Glomerular endothelial cell (primary cell): ENCODE data around the gene BRINP2. TPM values are rescaled to one million over a fixed set of nuclear protein-coding genes. Genes with fewer than 3 reads are reported as not detected.

Experiments used
- DNase-seq: peaks from one replicate; pipeline ENCODE4 v3.0.0-alpha.2; 2011; ENCODE audit warnings: low read depth, low spot score; ENCODE audit errors: extremely low read depth
- total RNA-seq: library from RNA; depleted of rRNA; stranded (reverse); fragments of >200 nt; gene quantifications from 2 replicates; pipeline ENCODE4 v1.2.3, GENCODE V29; 2015

BRINP2 gene
- total RNA-seq, 1 donor from 2014 or later = not detected

- DNase-seq = no peak
These were observed 86.8 kb downstream of the BRINP2 start for GRCh38 chr1:177257576-177257975.

- no peak for DNase-seq
These were observed 100.1 kb downstream of the BRINP2 start for GRCh38 chr1:177270863-177271262.

GRCh38 chr1:177273141-177273540 is 102.4 kb downstream of the BRINP2 start:
- DNase-seq = no peak

GRCh38 chr1:177274687-177275211 is 104.0 kb downstream of the BRINP2 start:
- DNase-seq = no peak

GRCh38 chr1:177275736-177276135 is 105.0 kb downstream of the BRINP2 start:
- DNase-seq = no peak

GRCh38 chr1:177278626-177279390 is 108.0 kb downstream of the BRINP2 start:
- DNase-seq = no peak

- no peak for DNase-seq
These were observed 111.1 kb downstream of the BRINP2 start for GRCh38 chr1:177281901-177282300.

GRCh38 chr1:177282976-177283375 is 112.2 kb downstream of the BRINP2 start:
- no peak for DNase-seq

- DNase-seq = no peak
These were observed 112.6 kb downstream of the BRINP2 start for GRCh38 chr1:177283380-177283779.

GRCh38 chr1:177286396-177286795 is 115.6 kb downstream of the BRINP2 start:
- no peak for DNase-seq

GRCh38 chr1:177287270-177287669 is 116.5 kb downstream of the BRINP2 start:
- DNase-seq = no peak

GRCh38 chr1:177287994-177288393 is 117.2 kb downstream of the BRINP2 start:
- DNase-seq = no peak

- no peak for DNase-seq
These were observed 118.8 kb downstream of the BRINP2 start for GRCh38 chr1:177289532-177289931.

GRCh38 chr1:177300431-177300830 is 129.7 kb downstream of the BRINP2 start:
- no peak for DNase-seq

GRCh38 chr1:177301425-177302124 is 130.8 kb downstream of the BRINP2 start:
- no peak for DNase-seq

- no peak for DNase-seq
These were observed 131.7 kb downstream of the BRINP2 start for GRCh38 chr1:177302357-177303044.

- no peak for DNase-seq
These were observed 134.6 kb downstream of the BRINP2 start for GRCh38 chr1:177305040-177306018.

GRCh38 chr1:177306019-177306415 is 135.3 kb downstream of the BRINP2 start:
- DNase-seq = no peak

- no peak for DNase-seq
These were observed 136.2 kb downstream of the BRINP2 start for GRCh38 chr1:177306981-177307380.

- DNase-seq = no peak
These were observed 137.0 kb downstream of the BRINP2 start for GRCh38 chr1:177307771-177308170.
